Measurements from ENCODE around the gene MYO5B. TPM values are rescaled to one million over a fixed set of nuclear protein-coding genes. Genes with fewer than 3 reads are reported as not detected.

MYO5B gene
- total RNA-seq, 1 donor from 2014 or later, result 1.5 TPM

- H3K27ac Mint-ChIP-seq (ENCODE audit: unreplicated experiment), result no peak overlapping the region
These were observed 227.2 kb downstream of the MYO5B start for GRCh38 chr18:49967636-49968313.

GRCh38 chr18:49967171-49967570, 227.8 kb downstream of the MYO5B start:
- no peaks in the 10 kb centered on the region for H3K36me3 Mint-ChIP-seq (ENCODE audit: low read depth, unreplicated experiment)
- peaks cover 15% of the 10 kb centered on the region for H3K4me1 Mint-ChIP-seq (ENCODE audit: unreplicated experiment)
- peaks cover 3% of the 10 kb centered on the region for H3K27me3 Mint-ChIP-seq (ENCODE audit: unreplicated experiment)
- no peaks in the 10 kb centered on the region for H3K9me3 Mint-ChIP-seq (ENCODE audit: unreplicated experiment)
- H3K27ac Mint-ChIP-seq (ENCODE audit: unreplicated experiment), result no peak overlapping the region
- no peak overlapping the region for H3K4me3 Mint-ChIP-seq (ENCODE audit: unreplicated experiment)
- no peak for DNase-seq (ENCODE audit: low spot score)
- TF ChIP-seq, protein P1, sequence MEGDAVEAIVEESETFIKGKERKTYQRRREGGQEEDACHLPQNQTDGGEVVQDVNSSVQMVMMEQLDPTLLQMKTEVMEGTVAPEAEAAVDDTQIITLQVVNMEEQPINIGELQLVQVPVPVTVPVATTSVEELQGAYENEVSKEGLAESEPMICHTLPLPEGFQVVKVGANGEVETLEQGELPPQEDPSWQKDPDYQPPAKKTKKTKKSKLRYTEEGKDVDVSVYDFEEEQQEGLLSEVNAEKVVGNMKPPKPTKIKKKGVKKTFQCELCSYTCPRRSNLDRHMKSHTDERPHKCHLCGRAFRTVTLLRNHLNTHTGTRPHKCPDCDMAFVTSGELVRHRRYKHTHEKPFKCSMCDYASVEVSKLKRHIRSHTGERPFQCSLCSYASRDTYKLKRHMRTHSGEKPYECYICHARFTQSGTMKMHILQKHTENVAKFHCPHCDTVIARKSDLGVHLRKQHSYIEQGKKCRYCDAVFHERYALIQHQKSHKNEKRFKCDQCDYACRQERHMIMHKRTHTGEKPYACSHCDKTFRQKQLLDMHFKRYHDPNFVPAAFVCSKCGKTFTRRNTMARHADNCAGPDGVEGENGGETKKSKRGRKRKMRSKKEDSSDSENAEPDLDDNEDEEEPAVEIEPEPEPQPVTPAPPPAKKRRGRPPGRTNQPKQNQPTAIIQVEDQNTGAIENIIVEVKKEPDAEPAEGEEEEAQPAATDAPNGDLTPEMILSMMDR (IDR thresholded peaks at IDR 0.05; ENCODE audit: unreplicated experiment), result no peak

More at GRCh38 chr18:49967636-49968313, 227.2 kb downstream of the MYO5B start:
- H3K27me3 Mint-ChIP-seq (ENCODE audit: unreplicated experiment), result peaks cover 4% of the 10 kb centered on the region
- H3K9me3 Mint-ChIP-seq (ENCODE audit: unreplicated experiment), result no peaks in the 10 kb centered on the region
- DNase-seq (ENCODE audit: low spot score), result no peak
- TF ChIP-seq, protein P1 (IDR thresholded peaks at IDR 0.05; ENCODE audit: unreplicated experiment), result no peak
- H3K4me1 Mint-ChIP-seq (ENCODE audit: unreplicated experiment), result peaks cover 15% of the 10 kb centered on the region
- no peak overlapping the region for H3K4me3 Mint-ChIP-seq (ENCODE audit: unreplicated experiment)
- no peaks in the 10 kb centered on the region for H3K36me3 Mint-ChIP-seq (ENCODE audit: low read depth, unreplicated experiment)

DNA sequence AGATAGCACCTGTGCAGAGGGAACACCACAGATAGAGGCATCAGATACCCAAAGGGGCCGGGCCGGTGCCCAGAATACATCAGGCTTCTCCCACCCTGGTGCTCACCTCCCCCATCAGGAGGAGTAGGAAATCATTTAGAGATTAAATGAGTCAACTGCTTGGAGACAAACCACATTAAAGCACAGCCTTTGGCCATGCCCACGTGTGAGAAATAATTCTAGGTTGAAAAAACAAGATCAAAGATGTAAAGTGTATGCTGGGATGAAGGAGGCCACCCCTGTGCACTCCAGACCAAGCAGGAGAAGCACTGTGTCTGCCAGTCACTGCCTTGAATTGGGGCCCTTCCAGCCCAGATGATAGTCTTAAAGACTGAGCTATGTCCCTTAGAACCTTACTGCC, 228.9 kb downstream of the MYO5B start:
- no peak for DNase-seq (ENCODE audit: low spot score)
- peaks cover 2% of the 10 kb centered on the region for H3K27me3 Mint-ChIP-seq (ENCODE audit: unreplicated experiment)
- H3K27ac Mint-ChIP-seq (ENCODE audit: unreplicated experiment), result no peak overlapping the region
- TF ChIP-seq, protein P1 (IDR thresholded peaks at IDR 0.05; ENCODE audit: unreplicated experiment), result no peak
- H3K4me3 Mint-ChIP-seq (ENCODE audit: unreplicated experiment), result no peak overlapping the region
- peaks cover 15% of the 10 kb centered on the region for H3K4me1 Mint-ChIP-seq (ENCODE audit: unreplicated experiment)
- H3K36me3 Mint-ChIP-seq (ENCODE audit: low read depth, unreplicated experiment), result no peaks in the 10 kb centered on the region
- H3K9me3 Mint-ChIP-seq (ENCODE audit: unreplicated experiment), result no peaks in the 10 kb centered on the region

- Mint-ChIP-seq H3K9me3 (ENCODE audit: unreplicated experiment) (no peaks in the 10 kb centered on the region), H3K36me3 (ENCODE audit: low read depth, unreplicated experiment) (no peaks in the 10 kb centered on the region), H3K4me1 (ENCODE audit: unreplicated experiment) (peaks cover 11% of the 10 kb centered on the region), H3K27me3 (ENCODE audit: unreplicated experiment) (peaks cover 11% of the 10 kb centered on the region), H3K4me3 (ENCODE audit: unreplicated experiment) (no peak overlapping the region), H3K27ac (ENCODE audit: unreplicated experiment) (no peak overlapping the region)
- no peak for DNase-seq (ENCODE audit: low spot score)
- TF ChIP-seq, protein P1 (IDR thresholded peaks at IDR 0.05; ENCODE audit: unreplicated experiment), result no peak
These were observed 231.7 kb downstream of the MYO5B start for GRCh38 chr18:49963217-49963616.

GRCh38 chr18:49961271-49961670, 233.7 kb downstream of the MYO5B start:
- DNase-seq (ENCODE audit: low spot score), result no peak
- no peaks in the 10 kb centered on the region for H3K9me3 Mint-ChIP-seq (ENCODE audit: unreplicated experiment)
- H3K4me1 Mint-ChIP-seq (ENCODE audit: unreplicated experiment), result peaks cover 19% of the 10 kb centered on the region
- no peaks in the 10 kb centered on the region for H3K36me3 Mint-ChIP-seq (ENCODE audit: low read depth, unreplicated experiment)
- TF ChIP-seq, protein P1 (IDR thresholded peaks at IDR 0.05; ENCODE audit: unreplicated experiment), result no peak
- no peak overlapping the region for H3K4me3 Mint-ChIP-seq (ENCODE audit: unreplicated experiment)
- no peak overlapping the region for H3K27ac Mint-ChIP-seq (ENCODE audit: unreplicated experiment)
- H3K27me3 Mint-ChIP-seq (ENCODE audit: unreplicated experiment), result peaks cover 13% of the 10 kb centered on the region
